NCI-H2081 (cell line): ENCODE data around the gene INF2.
A peak's percentile ranks its signal among the peaks of the same experiment; 100 is the strongest.

Experiments
- DNase-seq, 2 experiments: peaks; one replicate each; lab custom pipeline; 2025; lab: John Stamatoyannopoulos, UW

INF2 gene

DNA sequence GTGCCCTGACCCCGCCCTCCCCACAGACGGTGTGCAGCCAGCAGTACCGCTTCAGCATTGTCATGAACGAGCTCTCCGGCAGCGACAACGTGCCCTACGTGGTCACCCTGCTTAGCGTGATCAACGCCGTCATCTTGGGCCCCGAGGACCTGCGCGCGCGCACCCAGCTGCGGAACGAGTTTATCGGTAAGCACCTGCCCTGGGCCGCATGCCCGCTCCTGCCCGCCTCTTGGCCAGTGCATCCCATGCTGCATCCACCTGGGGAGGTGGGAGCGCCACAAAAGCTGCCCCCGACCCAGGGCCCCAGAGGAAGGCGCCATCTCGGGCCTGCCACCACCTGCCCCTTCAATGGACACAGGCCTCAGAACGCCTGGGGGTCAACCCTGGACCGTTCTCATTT is 13.9 kb downstream of the INF2 start:
- no peak for DNase-seq

DNA sequence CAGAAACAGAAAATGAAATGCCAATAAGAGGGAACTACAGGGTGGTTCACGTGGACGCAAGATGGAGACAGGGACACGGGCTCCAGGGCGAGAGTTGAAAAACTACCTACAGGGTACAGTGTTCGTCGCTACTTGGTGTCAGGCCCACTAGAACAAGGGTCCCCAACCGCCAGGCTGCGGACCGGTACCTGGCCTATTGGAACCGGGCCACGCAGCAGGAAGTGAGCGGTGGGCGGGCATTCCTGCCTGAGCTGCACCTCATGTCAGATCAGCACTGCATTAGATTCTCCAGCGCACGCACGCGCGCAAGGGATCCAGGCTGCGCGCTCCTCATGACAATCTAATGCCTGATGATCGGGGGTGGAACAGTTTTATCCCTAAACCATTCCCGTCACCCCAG is 14.8 kb downstream of the INF2 start:
- no peak for DNase-seq

DNA sequence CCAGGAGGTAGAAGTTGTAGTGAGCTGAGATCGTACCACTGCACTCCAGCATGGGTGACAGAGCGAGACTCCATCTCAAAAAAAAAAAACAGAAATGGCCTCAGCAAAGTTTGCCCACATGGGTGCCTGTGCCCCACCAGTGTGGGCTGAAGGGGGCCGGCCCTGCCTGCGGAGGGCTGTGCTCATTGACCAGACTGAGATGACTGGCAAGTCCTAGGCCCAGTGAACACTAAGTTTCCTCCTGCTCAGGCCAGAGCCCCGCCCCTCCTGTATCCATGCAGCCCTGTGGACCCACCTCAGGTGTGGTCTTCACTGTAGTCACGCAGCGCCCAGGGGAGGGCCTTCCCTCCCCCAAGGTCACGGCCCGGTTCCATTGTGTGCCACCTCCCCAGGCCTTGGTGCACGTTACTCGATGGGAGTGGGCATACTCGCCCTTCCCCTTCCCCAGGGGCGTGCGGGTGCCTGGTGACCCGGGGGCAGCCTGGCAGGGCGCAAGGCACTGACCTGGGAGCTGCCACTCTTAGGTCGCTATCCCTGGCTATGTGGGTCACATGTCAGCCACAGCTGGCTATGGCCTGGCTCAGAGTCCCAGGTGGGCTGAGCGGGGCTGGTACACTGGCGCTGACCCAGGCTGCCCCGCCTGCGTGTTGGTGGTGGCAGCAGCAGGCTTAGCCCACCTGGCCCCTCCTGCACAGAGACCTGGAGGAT is 16.1 kb downstream of the INF2 start:
- no peak for DNase-seq

DNA sequence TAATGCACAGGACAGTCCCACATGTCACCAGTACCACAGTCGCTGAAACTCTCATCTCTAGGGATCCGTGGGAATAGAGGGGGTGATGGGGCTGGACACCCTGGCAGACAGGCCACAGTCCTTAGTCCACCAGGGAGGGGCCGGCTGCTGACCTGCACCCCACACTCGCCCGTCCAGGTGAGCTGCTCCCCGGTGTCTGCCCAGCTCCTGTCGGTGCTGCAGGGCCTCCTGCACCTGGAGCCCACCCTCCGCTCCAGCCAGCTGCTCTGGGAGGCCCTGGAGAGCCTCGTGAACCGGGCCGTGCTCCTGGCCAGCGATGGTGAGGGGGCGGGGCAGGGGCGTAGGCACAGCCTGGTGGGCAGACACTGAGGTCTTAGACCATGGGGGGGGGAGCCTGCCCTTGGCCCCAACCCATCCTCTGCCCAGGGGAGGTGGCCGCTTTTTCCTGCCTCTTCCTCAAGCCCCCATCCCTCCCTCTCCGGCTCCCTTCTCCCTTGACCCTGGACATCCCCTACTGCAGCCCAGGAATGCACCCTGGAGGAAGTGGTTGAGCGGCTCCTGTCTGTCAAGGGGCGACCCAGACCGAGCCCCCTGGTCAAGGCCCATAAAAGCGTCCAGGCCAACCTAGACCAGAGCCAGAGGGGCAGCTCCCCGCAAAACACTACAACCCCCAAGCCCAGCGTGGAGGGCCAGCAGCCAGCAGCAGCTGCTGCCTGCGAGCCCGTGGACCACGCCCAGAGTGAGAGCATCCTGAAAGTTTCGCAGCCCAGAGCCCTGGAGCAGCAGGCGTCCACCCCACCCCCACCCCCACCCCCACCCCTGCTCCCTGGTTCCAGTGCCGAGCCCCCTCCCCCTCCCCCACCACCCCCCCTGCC is 17.6 kb downstream of the INF2 start:
- DNase-seq = no peak

DNA sequence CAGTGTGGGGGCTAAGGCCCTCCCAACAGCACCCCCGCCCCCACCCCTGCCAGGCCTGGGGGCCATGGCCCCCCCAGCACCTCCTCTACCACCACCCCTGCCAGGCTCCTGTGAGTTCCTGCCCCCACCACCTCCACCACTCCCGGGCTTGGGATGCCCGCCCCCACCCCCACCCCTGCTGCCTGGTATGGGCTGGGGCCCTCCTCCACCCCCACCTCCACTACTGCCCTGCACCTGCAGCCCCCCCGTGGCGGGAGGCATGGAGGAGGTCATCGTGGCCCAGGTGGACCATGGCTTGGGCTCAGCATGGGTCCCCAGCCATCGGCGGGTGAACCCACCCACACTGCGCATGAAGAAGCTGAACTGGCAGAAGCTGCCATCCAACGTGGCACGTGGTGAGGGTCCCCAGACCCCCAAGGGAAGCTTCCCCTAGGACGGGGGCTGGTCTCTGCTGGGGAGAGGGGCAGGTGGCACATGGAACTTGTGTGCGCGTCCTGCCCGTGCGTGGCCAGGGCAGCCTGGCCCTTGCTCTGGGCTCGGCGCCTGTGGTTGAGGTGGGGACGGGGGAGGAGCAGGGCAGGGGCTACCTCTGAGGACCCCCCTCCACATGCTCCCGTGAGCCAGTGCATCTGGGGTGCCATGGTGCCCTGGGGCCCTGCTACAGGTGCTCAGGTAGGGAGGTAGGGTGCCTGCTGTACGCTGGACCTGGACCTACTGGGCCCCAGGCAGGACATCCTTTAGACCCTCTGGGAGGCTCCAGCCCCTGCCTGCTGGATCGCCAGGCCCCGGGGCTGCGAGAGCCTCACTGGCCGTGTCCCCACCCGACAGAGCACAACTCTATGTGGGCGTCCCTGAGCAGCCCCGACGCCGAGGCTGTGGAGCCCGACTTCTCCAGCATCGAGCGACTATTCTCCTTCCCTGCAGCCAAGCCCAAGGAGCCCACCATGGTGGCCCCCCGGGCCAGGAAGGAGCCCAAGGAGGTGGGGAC is 18.5 kb downstream of the INF2 start:
- DNase-seq = no peak

DNA sequence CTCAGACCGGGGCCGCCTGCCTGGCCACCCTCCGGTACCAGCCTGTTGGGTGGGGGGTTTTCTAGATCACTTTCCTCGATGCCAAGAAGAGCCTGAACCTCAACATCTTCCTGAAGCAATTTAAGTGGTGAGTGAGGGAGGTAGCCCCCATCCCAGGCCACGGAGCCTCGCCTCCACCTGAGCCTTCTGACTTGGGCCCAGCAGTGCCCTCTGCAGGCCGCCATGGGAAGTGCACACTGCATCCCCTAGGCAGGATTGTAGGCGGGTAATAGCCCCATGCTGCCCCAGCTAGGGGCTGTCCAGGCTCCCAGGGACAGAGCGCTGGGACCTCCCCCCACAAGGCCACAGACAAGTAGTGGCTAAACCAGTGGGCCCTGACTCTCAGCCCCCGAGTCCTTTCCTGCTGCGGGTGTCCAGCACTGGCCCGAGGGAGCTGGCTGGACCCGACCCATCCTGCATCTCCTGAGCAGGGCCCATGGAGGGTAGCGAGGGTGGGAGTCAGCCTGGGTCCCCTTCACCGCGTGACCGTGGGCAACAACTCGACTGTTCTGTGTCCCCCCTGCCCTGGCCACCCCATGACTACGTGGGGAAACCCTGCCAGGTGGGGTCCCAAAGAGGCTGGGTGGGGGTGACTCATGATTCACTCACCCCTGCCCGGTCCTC is 19.3 kb downstream of the INF2 start:
- peak; percentile 61 to 70 for DNase-seq

DNA sequence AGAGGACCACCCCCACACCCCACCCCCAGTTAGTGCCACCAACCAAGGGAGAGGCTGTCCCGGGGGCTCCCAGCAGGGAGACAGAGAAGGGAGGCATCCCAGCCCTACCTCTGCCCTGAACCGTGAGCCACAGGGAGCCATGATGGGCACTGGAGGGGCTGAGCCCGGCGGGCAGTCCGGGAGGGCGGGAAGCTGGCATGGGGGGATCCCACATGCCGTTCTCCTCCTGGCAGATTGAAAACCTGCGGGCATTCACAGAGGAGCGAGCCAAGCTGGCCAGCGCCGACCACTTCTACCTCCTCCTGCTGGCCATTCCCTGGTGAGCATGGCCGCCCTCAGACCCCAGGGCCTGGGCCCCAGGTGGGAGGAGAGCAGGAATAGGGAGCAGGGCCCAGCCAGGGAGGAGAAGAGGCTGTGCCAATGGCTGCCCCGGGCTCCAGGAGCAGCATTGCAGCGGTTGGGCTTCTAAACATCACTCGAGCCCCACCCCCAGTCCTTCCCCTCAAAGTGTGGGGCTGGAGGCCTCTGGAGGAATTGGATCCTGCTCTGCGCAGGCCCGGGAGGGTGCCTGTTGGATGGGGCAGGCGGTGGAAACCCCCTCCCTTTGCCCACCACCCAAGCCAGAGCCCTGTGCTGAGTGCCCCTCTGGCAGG is 20.1 kb downstream of the INF2 start:
- no peak for DNase-seq

DNA sequence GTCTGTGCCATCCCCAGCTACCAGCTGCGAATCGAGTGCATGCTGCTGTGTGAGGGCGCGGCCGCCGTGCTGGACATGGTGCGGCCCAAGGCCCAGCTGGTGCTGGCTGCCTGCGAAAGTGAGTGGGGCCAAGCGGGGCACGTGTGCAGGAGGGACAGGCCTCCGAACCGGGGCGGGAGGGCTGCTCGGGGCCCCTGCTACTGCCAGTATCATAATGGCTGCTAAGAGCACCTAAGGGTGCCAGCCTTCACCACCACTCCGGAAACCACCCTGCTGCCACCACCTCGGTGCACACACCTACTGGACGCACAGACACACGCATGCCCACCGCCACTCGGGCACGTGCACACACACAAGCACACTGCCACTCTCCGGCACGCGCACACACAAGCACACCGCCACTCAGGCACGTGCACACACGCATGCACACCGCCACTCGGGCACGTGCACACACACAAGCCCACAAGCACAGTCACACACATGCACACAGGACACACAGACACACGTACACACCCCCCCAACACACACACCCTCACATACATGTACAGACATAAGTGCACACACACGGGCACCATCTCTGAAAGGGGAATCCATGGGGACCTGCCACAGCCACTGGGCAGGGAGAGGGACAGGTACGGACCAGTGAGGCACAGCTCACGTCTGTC is 20.8 kb downstream of the INF2 start:
- no peak for DNase-seq

DNA sequence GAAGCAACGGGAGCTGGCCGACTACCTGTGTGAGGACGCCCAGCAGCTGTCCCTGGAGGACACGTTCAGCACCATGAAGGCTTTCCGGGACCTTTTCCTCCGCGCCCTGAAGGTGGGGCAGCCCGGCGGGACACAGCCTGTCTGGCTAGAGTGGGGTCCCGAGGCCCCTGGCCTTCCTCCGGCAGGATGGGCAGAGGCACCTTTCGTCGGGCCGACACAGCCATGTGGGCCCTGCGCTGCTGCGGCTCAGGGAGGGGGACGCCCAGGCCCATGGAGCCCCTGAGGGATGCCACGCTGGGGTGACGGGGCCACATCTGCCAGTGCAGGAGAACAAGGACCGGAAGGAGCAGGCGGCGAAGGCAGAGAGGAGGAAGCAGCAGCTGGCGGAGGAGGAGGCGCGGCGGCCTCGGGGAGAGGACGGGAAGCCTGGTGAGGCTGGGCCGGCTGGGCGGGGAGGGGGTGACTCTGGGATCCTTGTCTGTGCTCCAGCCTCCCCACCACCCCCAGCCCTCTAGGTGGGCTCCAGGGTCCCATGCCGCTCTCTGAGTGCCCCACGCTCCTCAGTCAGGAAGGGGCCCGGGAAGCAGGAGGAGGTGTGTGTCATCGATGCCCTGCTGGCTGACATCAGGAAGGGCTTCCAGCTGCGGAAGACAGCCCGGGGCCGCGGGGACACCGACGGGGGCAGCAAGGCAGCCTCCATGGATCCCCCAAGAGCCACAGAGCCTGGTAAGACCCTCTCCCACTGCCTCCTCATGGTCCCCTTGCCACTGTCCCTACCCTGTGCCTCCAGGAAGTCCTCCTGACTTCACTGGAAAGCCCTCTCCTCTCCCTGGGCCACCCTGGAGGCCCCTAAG is 23.7 kb downstream of the INF2 start:
- no peak for DNase-seq

DNA sequence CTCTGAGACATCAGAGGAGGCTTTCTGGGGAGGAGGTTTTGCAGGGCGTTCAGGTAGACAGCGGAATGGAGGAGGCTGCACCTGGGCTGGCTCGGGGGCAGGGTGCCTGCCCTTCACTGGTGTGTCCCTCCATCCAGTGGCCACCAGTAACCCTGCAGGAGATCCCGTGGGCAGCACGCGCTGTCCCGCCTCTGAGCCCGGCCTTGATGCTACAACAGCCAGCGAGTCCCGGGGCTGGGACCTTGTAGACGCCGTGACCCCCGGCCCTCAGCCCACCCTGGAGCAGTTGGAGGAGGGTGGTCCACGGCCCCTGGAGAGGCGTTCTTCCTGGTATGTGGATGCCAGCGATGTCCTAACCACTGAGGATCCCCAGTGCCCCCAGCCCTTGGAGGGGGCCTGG is 24.6 kb downstream of the INF2 start:
- DNase-seq = no peak

DNA sequence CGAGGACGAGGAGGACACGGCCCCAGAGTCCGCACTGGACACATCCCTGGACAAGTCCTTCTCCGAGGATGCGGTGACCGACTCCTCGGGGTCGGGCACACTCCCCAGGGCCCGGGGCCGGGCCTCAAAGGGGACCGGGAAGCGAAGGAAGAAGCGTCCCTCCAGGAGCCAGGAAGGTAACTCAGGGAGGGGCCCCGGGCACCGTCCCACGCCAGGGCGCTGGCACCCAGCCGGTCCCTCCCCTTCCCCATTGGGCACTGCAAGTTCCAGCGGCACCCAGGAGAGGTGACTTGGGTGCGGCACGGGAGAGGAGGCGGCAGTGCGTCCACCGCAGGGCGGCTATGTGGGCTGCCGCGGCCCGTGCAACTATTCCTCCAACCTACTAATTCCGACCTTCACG is 25.3 kb downstream of the INF2 start:
- no peak for DNase-seq

DNA sequence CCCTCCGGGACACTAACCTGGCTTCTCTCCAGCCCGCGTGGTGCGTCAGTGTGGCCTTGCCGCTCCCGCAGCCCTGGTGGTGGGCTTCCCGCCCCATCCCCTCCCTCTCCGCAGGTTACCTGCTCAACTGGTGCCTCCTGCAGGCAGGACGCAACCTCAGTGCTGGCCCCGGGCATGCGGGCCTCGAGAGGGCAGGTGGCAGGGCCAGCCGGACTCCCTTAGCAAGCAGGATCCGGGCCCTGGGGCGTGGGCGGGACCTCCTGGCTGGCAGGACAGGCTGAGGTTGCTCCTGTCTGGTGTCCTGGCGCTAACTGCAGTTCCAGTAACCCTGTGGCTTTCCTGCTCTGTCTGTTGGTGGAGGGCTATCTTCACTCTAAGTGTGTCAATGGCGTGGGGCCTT is 26.0 kb downstream of the INF2 start:
- no peak for DNase-seq

DNA sequence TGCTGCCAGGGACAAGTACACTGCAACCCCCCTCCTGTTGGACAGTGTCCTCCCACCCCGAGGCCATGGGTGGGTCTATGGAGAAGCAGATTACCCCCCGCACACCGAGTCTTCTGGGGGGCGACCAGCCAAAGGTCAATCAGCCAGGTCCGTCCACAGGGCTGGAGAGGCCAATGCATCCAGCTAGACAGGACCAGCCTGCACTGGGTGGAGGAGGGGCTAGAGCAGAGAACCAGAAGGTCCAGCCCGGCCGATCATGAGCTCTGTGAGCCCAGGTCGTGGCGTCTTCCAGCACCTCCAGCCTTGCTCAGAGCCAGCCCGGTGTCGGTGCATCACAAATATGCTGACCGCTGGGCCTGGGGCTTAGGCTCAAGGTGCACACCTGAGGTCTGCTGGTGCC is 26.5 kb downstream of the INF2 start:
- DNase-seq = no peak

DNA sequence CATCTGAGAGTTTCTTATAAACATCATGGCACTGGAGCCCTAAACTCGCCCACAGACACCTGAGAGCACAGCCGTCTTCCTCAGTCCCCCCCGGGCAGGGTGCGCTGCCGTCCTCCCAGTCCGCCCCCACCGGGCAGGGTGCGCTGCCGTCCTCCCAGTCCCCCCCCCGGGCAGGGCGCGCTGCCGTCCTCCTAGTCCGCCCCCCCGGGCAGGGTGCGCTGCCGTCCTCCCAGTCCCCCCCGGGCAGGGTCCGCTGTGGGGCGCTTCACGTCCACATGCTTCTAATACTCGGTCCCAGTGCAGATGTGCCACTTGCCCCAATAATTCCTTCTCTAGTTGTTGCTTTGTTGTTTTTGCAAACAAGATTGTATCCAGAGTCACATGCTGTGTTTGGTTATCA is 27.7 kb downstream of the INF2 start:
- no peak for DNase-seq

DNA sequence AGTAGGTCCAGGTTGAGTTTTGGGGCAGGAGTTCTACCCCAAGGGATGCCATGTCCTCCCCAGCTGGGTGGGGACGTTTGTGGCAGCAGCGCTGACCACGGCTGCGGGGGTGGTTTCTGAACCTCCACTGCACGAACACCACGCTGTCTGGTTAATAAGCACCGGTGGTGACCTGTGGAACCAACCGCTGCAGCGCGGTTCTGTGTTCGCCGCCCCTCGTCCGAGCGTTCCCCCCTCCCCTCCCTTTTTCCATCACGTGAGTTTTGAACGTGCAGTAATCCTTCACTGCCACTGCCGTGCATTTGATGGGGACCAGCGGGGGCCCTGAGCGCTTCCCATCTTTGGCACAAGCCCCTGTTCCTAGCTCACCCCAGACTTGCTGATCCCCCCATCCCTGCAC is 28.2 kb downstream of the INF2 start:
- DNase-seq = no peak

DNA sequence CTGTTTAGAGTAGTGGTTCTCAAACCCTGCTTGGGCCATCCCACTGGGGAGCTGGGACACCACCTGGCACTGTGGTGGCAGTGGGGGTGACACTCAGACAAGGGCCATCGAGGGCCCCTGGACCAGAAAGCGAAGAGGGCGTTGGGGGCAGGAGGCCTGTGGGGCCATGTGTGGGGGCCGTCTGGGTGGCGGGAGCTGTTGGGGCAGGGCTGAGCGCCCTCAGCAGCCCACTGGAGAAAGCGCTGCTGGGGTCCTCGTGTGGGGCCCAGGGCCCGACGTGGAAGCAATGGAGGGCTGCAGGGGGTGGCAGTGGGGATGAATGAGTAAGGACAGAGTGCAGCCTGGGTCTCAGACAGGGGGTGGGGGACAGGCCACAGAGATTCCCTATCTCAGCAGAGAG is 28.7 kb downstream of the INF2 start:
- DNase-seq = no peak

DNA sequence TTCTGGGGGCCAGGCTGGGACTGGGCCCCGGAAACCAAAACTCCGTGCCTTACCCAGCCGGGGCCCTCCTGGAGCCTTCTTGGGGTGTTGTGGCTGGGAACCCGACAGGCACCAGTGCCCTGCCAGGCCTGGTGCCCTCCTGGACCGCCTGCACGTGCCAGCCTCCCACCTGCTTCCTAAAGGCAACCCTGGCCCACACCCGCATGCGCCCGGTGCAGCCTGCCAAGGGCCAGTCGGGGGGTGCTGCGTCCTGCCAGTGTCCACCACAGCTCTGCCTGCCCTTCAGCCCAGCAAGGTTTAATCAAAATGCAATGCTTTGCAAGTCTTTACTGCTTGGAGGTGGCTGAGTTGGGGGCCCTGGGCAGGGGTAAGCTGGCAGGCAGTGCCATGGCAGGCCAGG is 29.5 kb downstream of the INF2 start:
- DNase-seq = no peak

DNA sequence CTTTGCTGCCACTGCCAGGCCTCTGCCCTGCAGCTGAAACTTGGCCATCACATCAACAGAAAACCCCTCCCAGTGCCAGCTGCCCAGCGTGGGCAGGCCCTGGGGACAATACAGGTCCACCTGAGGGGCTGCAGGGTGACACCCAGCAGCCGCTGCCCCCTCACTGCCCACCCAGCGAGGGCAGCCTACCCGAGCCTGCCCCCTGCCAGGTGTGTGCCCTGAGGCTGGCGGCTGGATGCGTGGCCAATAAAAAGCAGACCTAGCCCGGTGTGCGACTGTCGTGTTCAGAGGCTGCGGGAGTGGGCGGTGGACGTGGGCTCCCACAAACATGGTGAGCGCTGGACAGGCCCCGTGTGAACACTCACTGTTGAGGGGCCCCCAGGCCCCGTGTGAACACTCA is 29.9 kb downstream of the INF2 start:
- no peak for DNase-seq

DNA sequence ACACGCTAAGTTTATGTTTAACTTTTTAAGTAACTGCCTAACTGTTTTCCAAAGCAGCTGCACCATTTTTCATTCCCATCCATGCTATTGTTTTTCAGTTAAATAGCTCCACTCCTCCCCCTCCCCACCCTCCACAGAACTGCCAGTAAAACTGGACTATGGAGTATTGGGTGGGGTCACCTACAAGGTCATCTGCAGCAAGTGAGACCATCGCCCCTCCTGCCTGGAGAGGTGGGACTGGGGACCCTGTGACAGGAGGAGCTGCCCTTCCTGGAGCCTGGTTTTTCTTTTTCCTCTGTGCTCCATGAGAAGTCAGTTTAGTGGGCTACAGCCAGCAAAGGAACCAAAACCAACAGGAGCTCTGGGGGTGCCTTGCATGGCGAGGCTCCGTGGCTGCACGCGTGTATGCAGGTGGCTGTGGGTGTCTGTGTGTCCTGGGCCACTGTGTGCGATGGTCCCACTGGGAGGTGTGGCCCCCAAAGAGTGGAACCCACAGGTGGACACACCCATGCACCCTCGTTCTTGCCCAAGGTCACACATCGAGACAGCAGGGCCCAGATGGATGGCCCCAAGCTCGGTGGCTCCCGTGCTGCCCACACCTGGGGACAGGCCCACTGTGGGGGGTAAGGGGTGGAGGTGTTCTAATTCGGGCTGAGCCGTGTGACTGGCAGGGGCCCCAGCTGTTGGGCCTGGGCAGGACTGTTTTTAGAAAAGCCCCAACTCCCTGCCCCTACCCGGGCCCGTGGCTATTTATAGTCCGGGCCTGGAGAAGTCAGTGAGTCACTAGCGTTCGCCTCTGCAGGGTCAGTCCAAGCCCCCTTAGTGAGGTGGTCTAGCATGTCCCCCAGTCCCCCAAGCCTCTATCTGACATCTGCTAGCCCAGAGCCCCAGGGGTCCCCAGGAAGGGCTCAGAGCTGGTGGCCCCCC is 32.4 kb downstream of the INF2 start:
- DNase-seq = no peak
